ENCODE results near the gene SGSM1. TPM values are rescaled to one million over a fixed set of nuclear protein-coding genes. Genes with fewer than 3 reads are reported as not detected.

SGSM1 gene
- polyA plus RNA-seq, 1 experiment, result not detected

DNA sequence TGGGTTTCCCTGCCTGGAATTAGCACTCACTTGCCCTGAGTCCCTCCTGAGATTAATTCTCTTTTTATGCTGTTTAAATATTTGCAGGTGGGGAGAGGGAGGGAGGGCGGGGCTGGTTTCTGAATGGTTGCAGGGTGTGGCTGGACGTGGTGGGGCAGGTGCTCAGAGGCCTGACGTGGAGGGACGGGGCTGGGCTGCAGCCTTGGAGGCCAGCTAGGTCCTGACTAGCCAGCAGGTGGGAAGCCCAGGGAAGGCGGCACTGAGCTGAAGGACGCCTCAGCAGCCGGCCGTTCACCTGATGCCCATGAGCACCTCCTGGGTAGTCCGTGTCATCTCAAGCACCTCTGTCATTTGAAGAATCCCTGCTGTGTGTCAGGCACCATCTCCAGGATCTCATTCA is 21.3 kb downstream of the SGSM1 start:
- H3K27ac ChIP-seq (ENCODE audit: low read depth, low read length), result no peak overlapping the region
- peaks cover 4% of the 10 kb centered on the region for H3K27me3 ChIP-seq (ENCODE audit: control insufficient read depth, insufficient read depth, low read length)
- ChIA-PET POLR2A (no interaction called here), CTCF (no interaction called here)
- TF ChIP-seq, protein P1, sequence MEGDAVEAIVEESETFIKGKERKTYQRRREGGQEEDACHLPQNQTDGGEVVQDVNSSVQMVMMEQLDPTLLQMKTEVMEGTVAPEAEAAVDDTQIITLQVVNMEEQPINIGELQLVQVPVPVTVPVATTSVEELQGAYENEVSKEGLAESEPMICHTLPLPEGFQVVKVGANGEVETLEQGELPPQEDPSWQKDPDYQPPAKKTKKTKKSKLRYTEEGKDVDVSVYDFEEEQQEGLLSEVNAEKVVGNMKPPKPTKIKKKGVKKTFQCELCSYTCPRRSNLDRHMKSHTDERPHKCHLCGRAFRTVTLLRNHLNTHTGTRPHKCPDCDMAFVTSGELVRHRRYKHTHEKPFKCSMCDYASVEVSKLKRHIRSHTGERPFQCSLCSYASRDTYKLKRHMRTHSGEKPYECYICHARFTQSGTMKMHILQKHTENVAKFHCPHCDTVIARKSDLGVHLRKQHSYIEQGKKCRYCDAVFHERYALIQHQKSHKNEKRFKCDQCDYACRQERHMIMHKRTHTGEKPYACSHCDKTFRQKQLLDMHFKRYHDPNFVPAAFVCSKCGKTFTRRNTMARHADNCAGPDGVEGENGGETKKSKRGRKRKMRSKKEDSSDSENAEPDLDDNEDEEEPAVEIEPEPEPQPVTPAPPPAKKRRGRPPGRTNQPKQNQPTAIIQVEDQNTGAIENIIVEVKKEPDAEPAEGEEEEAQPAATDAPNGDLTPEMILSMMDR (IDR thresholded peaks at IDR 0.05; ENCODE audit: low read depth, low read length), result no peak
- no peak for DNase-seq (ENCODE audit: low read depth, low spot score)
- no peaks in the 10 kb centered on the region for H3K9me3 ChIP-seq (ENCODE audit: control insufficient read depth, insufficient read depth, low read length)
- H3K4me3 ChIP-seq (ENCODE audit: low read depth, low read length), result no peak overlapping the region

DNA sequence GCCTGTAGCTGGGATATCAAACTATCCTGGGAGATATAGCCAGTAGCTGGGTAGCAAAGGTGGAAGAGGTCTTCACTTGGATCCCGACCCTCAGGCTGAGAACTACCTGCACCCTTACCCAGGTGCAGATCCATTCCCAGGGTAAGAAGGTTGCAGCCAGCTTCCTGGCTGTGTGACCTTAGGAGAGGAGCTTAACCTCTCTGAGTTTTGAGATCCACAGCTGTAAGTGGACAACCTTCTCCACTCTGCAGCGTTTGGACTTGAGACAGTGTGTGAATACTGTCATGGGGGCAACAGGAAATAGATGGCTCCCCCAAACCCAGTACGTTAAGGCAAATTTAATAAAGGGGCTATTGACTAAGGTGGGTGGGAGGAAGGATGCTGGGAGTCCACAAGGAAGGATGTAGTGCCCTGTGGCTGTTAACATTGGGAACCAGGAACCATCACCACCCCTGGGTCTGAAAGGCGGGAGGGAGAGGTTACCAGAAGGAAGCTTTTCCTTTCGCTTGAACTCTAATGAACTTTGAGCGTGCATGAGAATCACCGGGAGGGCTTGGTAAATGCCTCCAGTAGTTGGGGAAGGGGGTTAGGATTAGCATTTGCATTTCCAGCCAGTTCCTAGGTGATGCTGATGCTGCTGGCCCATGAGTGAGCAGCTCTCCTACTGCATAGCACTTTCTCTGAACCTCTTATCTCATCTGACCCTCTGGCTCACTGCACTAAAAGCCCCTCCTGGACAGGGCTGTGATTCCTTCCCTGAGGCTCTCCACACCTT is 24.4 kb downstream of the SGSM1 start:
- ChIA-PET POLR2A (no interaction called here), CTCF (interaction anchor here (0.9 to 1.4 kb wide), 2 partner anchors 20 kb away, joined by 3 read pairs; no protein-coding TSS in a partner anchor)
- TF ChIP-seq, protein P1 (IDR thresholded peaks at IDR 0.05; ENCODE audit: low read depth, low read length), result no peak

DNA sequence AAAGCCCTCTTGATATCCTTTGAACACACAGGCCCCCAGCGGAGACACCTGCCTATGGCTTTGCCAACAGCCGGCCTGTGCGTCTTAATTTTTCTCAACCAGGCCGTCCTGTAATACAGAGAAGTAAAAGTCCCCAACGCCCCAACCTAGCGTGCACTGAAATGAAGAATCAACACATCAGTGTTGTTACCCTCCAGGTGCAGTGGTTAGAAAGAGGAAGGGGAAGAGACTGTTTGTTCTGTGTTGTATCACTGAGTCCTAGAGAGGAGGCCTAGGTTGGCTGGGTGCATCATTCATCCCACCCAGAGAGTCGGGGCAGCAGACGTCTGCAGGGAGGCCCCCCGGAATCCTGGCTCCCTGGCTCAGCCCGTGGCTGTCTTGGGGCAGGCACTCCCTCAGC is 25.7 kb downstream of the SGSM1 start:
- TF ChIP-seq, protein P1 (IDR thresholded peaks at IDR 0.05; ENCODE audit: low read depth, low read length), result no peak
- Histone ChIP-seq H3K9me3 (ENCODE audit: control insufficient read depth, insufficient read depth, low read length) (no peaks in the 10 kb centered on the region), H3K27ac (ENCODE audit: low read depth, low read length) (no peak overlapping the region), H3K27me3 (ENCODE audit: control insufficient read depth, insufficient read depth, low read length) (peaks cover 4% of the 10 kb centered on the region), H3K4me3 (ENCODE audit: low read depth, low read length) (no peak overlapping the region)
- ChIA-PET POLR2A (no interaction called here), CTCF (no interaction called here)
- DNase-seq (ENCODE audit: low read depth, low spot score), result no peak

More for the DNA sequence above, 24.4 kb downstream of the SGSM1 start:
- Histone ChIP-seq H3K27me3 (ENCODE audit: control insufficient read depth, insufficient read depth, low read length) (peaks cover 4% of the 10 kb centered on the region), H3K27ac (ENCODE audit: low read depth, low read length) (no peak overlapping the region), H3K9me3 (ENCODE audit: control insufficient read depth, insufficient read depth, low read length) (no peaks in the 10 kb centered on the region), H3K4me3 (ENCODE audit: low read depth, low read length) (no peak overlapping the region)
- no peak for DNase-seq (ENCODE audit: low read depth, low spot score)

DNA sequence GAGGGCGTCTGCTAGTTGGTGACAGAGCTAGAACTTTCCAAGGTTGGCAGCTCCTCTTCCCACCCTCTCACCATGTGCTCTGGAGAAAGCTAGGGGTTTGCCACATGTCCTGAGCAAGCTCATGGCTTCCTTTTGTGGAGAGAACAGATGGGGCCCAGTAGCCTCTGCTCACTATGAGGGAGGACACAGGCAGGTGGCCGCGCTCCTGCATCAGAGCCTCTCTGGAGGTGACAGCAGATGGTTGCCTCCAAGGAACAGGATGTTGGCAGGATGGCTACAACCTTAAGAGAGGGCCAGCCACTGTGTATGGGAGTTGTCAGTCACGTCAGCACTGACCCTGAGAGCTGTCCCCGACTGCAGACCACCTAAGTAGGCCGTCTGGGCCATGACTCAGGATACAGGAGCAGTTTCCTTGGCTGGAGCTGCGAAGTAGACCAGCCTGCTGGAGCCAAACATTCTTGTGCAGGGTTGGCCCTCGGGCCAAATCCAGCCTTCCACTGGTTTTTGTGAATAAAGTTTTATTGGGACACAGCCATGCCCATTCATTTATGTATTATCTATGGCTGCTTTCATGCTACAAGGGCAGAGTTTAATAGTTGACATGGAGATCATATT is 28.0 kb downstream of the SGSM1 start:
- Histone ChIP-seq H3K27me3 (ENCODE audit: control insufficient read depth, insufficient read depth, low read length) (peaks cover 4% of the 10 kb centered on the region), H3K9me3 (ENCODE audit: control insufficient read depth, insufficient read depth, low read length) (no peaks in the 10 kb centered on the region), H3K4me3 (ENCODE audit: low read depth, low read length) (no peak overlapping the region), H3K27ac (ENCODE audit: low read depth, low read length) (no peak overlapping the region)
- ChIA-PET CTCF (interaction anchor here (0.5 kb wide), 1 partner anchor 33 kb away, joined by 3 read pairs; no protein-coding TSS in a partner anchor), POLR2A (no interaction called here)
- TF ChIP-seq, protein P1 (IDR thresholded peaks at IDR 0.05; ENCODE audit: low read depth, low read length), result no peak
- no peak for DNase-seq (ENCODE audit: low read depth, low spot score)
